Measurements from ENCODE around the gene KRT77. TPM values are rescaled to one million over a fixed set of nuclear protein-coding genes. Genes with fewer than 3 reads are reported as not detected.

The KRT77 gene
- total RNA-seq, 1 donor from 2014 or later, result not detected

DNA sequence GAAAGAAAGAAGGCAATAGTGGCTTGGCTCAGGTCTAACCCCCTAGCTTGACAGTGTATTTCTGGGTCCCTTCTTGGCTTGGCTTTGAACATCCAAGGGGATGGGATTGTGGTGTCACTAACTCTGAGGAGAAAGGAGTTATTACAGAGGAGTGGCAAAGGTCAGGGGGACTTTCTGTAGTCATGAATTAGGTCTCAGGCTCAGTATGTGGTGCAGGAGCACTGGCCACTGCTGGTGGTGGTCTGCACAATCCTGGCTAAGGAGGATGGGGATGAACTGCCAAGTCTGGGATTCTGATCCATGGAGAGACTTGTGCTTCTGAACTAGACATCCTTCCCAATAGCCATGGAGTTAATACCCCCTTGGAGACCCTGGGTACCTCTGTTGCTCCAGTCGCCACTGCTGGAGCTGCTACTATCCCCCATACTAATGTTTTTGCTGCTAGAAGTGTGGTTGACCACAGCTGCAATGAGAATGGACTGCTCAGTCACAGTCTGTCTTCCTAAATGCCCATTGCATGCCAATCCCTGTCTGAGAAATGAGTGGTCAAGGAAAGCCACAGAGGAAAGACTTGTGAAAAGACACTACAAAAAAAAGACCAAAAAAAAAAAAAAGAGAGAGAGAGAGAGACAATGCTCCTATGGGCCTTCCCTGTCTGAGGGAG lies 41.3 kb upstream of the KRT77 start:
- TF ChIP-seq, protein P1, sequence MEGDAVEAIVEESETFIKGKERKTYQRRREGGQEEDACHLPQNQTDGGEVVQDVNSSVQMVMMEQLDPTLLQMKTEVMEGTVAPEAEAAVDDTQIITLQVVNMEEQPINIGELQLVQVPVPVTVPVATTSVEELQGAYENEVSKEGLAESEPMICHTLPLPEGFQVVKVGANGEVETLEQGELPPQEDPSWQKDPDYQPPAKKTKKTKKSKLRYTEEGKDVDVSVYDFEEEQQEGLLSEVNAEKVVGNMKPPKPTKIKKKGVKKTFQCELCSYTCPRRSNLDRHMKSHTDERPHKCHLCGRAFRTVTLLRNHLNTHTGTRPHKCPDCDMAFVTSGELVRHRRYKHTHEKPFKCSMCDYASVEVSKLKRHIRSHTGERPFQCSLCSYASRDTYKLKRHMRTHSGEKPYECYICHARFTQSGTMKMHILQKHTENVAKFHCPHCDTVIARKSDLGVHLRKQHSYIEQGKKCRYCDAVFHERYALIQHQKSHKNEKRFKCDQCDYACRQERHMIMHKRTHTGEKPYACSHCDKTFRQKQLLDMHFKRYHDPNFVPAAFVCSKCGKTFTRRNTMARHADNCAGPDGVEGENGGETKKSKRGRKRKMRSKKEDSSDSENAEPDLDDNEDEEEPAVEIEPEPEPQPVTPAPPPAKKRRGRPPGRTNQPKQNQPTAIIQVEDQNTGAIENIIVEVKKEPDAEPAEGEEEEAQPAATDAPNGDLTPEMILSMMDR (conservative IDR thresholded peaks at IDR 0.05; ENCODE audit: low read depth, low read length), result no peak
- no peak overlapping the region for H3K4me3 ChIP-seq (ENCODE audit: low read depth, low read length)

DNA sequence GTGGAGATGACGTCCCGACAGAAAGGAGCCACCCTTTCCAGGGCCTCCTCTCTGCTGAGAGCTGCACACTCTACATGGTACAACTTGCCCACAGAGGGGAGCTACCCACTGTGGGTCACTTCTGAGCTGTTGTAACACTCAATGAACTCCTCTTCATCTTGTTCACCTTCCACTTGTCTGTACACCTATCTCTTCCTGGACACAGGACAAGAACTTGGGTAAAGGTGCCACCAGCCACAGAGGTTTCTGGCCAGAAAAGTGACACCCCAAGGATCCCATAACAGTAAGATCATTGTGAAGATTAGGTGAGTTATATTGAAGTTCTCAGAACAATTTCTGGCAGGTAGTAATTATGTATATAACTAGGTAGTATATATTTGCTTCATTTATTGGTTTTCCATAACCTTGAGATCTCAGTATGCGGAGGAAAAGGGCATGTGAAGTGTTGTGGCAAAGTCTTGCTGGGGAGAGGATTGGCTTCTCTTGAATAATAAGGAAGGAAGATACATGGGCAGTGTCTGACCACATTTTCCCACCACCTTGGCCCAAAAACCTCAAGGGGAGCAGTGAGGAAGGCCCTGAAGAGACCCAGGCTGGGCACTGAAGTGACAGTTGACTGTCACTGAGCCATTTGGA lies 39.6 kb upstream of the KRT77 start:
- no peak for DNase-seq (ENCODE audit: low read depth)
- TF ChIP-seq, protein P1 (conservative IDR thresholded peaks at IDR 0.05; ENCODE audit: low read depth, low read length), result no peak
- H3K4me3 ChIP-seq (ENCODE audit: low read depth, low read length), result no peak overlapping the region

More for the DNA sequence above, 41.3 kb upstream of the KRT77 start:
- no peak for DNase-seq (ENCODE audit: low read depth)

DNA sequence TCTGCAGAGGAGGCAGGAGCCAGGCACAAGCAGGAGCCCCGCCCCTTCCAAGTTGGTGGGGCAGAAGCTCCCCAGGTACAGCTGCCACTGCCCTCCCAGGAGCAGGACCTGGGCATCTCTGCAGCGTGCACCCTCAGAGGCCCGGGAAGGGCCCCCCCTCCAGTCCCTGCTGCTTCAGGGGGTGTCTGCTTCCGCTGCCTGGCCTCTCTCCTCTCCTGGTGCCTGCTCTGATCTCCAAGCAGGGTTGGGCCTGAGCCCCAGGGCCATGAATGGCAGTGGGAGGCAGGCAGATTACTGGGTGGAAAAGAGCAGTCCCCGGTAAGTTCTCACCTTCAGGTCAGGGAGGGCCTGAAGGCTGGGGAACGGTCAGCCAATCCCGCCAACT lies 38.9 kb upstream of the KRT77 start:
- H3K4me3 ChIP-seq (ENCODE audit: low read depth, low read length), result no peak overlapping the region
- DNase-seq (ENCODE audit: low read depth), result no peak
- TF ChIP-seq, protein P1 (conservative IDR thresholded peaks at IDR 0.05; ENCODE audit: low read depth, low read length), result no peak

DNA sequence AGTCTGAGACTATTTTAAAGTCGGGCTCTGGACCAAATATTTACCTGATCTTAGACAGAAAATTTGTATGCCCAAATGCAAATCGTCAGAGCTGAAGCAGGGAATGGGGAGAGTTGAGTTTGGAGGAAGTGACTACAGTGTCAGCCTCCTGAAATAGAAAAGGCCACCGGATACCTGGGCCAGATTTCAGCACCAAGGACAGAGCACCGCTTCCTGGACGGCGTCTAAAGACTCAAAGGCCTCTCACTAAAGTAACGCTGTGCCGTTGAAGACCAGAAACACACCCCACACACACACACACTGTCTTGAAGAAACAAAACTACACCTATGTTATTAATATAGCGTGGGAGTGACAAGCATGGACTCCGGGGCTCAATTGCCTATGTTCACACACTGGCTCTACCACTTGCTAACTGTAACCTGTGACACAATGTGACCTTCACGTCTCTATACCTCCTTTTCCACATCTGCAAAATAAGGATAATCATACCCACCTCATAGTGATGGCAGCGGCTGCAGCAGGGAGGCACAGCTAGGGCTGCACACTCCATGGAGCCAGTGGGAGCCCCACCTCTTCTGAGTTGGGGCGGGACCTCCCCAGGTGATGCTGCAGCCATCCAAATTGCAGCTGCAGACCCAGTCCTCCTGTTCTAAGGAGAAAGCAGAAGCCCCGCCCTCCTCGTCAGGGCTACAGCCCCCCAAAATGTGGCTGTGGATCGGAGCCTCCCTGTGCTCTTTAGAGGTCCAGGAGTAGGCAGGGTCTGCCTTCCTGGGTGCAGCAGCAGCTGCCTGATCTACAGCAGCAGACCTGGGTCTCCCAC lies 38.3 kb upstream of the KRT77 start:
- TF ChIP-seq, protein P1 (conservative IDR thresholded peaks at IDR 0.05; ENCODE audit: low read depth, low read length), result no peak
- no peak for DNase-seq (ENCODE audit: low read depth)
- no peak overlapping the region for H3K4me3 ChIP-seq (ENCODE audit: low read depth, low read length)

DNA sequence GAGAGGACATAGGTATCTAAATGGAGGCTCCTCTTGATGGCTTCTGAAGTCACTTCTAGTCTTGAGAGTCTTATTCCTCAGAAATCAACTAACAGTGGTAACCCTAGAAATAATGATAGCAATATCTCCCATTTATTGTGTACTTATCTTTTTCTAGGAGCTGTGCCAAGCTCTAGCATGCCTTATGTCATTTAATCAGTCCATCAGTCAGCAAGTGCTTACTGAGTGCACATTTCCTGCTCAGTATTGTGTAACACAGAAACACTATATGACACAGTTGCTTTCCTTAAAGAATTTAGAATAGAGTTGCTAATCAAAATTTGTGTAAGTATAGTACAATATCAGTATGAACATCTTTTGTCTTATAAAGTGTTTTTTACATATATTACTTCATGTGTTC lies 37.3 kb upstream of the KRT77 start:
- TF ChIP-seq, protein P1 (conservative IDR thresholded peaks at IDR 0.05; ENCODE audit: low read depth, low read length), result no peak
- H3K4me3 ChIP-seq (ENCODE audit: low read depth, low read length), result no peak overlapping the region
- no peak for DNase-seq (ENCODE audit: low read depth)

DNA sequence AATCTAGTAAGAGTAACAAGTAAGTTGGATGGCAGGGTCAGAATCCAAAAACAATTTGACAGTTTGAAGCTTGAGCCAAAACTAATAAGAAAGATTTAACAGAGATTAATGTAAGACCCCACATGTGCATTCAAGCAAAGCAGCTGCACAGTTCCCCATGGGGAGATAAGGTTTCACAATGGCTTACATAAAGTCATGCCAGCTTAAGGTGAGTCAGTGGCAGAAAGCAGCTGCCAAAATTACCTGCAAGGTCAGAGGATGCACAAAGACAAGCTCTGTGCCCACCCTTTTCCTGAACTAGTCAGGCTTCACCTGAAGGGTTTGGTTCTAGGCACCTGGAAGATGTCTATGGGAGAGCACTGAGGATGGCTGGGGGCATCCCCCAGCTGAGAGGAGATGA lies 36.6 kb upstream of the KRT77 start:
- no peak overlapping the region for H3K4me3 ChIP-seq (ENCODE audit: low read depth, low read length)
- TF ChIP-seq, protein P1 (conservative IDR thresholded peaks at IDR 0.05; ENCODE audit: low read depth, low read length), result no peak
- DNase-seq (ENCODE audit: low read depth), result no peak
